Calu3 (cell line): ENCODE data around the gene BRD3. TPM values are rescaled to one million over a fixed set of nuclear protein-coding genes. Genes with fewer than 3 reads are reported as not detected.

Experiments
- BruUV-seq: library from RNA; stranded (reverse); fragments of 400-500 nt; replicated peaks from 2 replicates; lab custom pipeline; 2021; lab: Mats Ljungman, UMichigan
- CTCF ChIA-PET: fragments of 300-600 bp; sonication (Branson Sonifier 250); formaldehyde crosslinking; loops from one replicate; lab custom pipeline; 2022; ENCODE audit warnings: antibody characterized with exemption; lab: Charles Lee
- DNase-seq: peaks from one replicate; pipeline ENCODE4 v3.0.0; 2022
- H3K27ac Mint-ChIP-seq: one replicate; pipeline ENCODE4 v1.8.0; 2022; ENCODE audit warnings: mixed read lengths; ENCODE audit not compliant: unreplicated experiment
- H3K27me3 Mint-ChIP-seq: one replicate; pipeline ENCODE4 v1.8.0; 2022; ENCODE audit warnings: mixed read lengths; ENCODE audit not compliant: unreplicated experiment
- H3K36me3 Mint-ChIP-seq: one replicate; pipeline ENCODE4 v1.8.0; 2022; ENCODE audit warnings: mild to moderate bottlenecking, moderate library complexity, mixed read lengths; ENCODE audit not compliant: insufficient read depth, unreplicated experiment
- H3K4me1 Mint-ChIP-seq: one replicate; pipeline ENCODE4 v1.8.0; 2022; ENCODE audit warnings: mild to moderate bottlenecking, low read depth, mixed read lengths; ENCODE audit not compliant: unreplicated experiment
- H3K4me3 Mint-ChIP-seq: one replicate; pipeline ENCODE4 v1.8.0; 2022; ENCODE audit warnings: mild to moderate bottlenecking, low read depth, moderate library complexity, mixed read lengths; ENCODE audit not compliant: unreplicated experiment
- H3K9me3 Mint-ChIP-seq: one replicate; pipeline ENCODE4 v1.8.0; 2022; ENCODE audit warnings: low read depth, mixed read lengths; ENCODE audit not compliant: unreplicated experiment
- CTCF ChIP-seq: fragments of 200-600 bp; IDR thresholded peaks from one replicate; pipeline ENCODE4 v1.8.0; 2022; ENCODE audit warnings: antibody characterized with exemption; ENCODE audit not compliant: unreplicated experiment
- intact Hi-C: fragments of 100-400 bp; cut with micrococcal nuclease; formaldehyde crosslinking; loops from one replicate; pipeline ENCODE4 v1.10.0; 2022; ENCODE audit not compliant: unreplicated experiment
- total RNA-seq: library from RNA; stranded (reverse); gene quantifications from 2 replicates; pipeline ENCODE4 v1.2.3, GENCODE V29; 2022

BRD3 gene
- total RNA-seq, 1 experiment from 2014 or later, result 30.8 TPM

- no peaks in the 10 kb centered on the region for H3K27me3 Mint-ChIP-seq
- no peak overlapping the region for H3K27ac Mint-ChIP-seq
- TF ChIP-seq CTCF, result no peak
- intact Hi-C loops, result no loop called here
- peaks cover 6% of the 10 kb centered on the region for H3K36me3 Mint-ChIP-seq
- BruUV-seq, result no TSS peak
- H3K4me3 Mint-ChIP-seq, result no peak overlapping the region
- no peaks in the 10 kb centered on the region for H3K9me3 Mint-ChIP-seq
- CTCF ChIA-PET, result no interaction called here
- H3K4me1 Mint-ChIP-seq, result peaks cover 14% of the 10 kb centered on the region
- no peak for DNase-seq
Measured at GRCh38 chr9:134056483-134057306, 11.1 kb downstream of the BRD3 start.

- Mint-ChIP-seq H3K27ac (no peak overlapping the region), H3K27me3 (no peaks in the 10 kb centered on the region), H3K36me3 (peaks cover 12% of the 10 kb centered on the region), H3K9me3 (no peaks in the 10 kb centered on the region), H3K4me3 (no peak overlapping the region), H3K4me1 (peaks cover 14% of the 10 kb centered on the region)
- CTCF ChIA-PET, result interaction anchor here (0.5 kb wide), 1 partner anchor 9 kb away, joined by 3 read pairs; no protein-coding TSS in a partner anchor
- no TSS peak for BruUV-seq
- DNase-seq, result peak; percentile 26
- no peak for TF ChIP-seq CTCF
- intact Hi-C loops, result no loop called here
Measured at GRCh38 chr9:134055981-134056461, 11.8 kb downstream of the BRD3 start.

GRCh38 chr9:134054891-134055811 lies 12.7 kb downstream of the BRD3 start:
- Mint-ChIP-seq H3K27ac (no peak overlapping the region), H3K4me3 (no peak overlapping the region), H3K9me3 (no peaks in the 10 kb centered on the region), H3K36me3 (peaks cover 18% of the 10 kb centered on the region), H3K27me3 (no peaks in the 10 kb centered on the region), H3K4me1 (peaks cover 14% of the 10 kb centered on the region)
- intact Hi-C loops, result no loop called here
- CTCF ChIA-PET, result interaction anchor here (0.5 kb wide), 1 partner anchor 10 kb away, joined by 3 read pairs; no protein-coding TSS in a partner anchor
- BruUV-seq, result no TSS peak
- no peak for DNase-seq
- no peak for TF ChIP-seq CTCF

- H3K27ac Mint-ChIP-seq, result no peak overlapping the region
- no peaks in the 10 kb centered on the region for H3K27me3 Mint-ChIP-seq
- no TSS peak for BruUV-seq
- no peak for DNase-seq
- peaks cover 19% of the 10 kb centered on the region for H3K36me3 Mint-ChIP-seq
- no peaks in the 10 kb centered on the region for H3K9me3 Mint-ChIP-seq
- no peak for TF ChIP-seq CTCF
- no peak overlapping the region for H3K4me3 Mint-ChIP-seq
- intact Hi-C loops, result no loop called here
- CTCF ChIA-PET, result no interaction called here
- peaks cover 14% of the 10 kb centered on the region for H3K4me1 Mint-ChIP-seq
Measured at GRCh38 chr9:134053941-134054761, 13.7 kb downstream of the BRD3 start.
